ENCODE measurements around the gene KCND2. TPM values are rescaled to one million over a fixed set of nuclear protein-coding genes. Genes with fewer than 3 reads are reported as not detected.

KCND2 gene
- total and polyA plus RNA-seq, 2 of the 8 experiments (the other 6 are each of a cell fraction or from before 2014, with no cell fraction given), result 4.6 to 7.7 TPM

GRCh38 chr7:120412139-120413050, 139.4 kb downstream of the KCND2 start:
- Histone ChIP-seq H3K4me3 (ENCODE audit: extremely low read depth in 1 of 4, insufficient read depth in 2 of 4, low read depth in 3 of 4, low read length in 4 of 4) (no peak overlapping the region), H2AFZ (ENCODE audit: low read length) (no peak overlapping the region), H3K9me3 (ENCODE audit: insufficient read depth in 2 of 2, low read depth in 1 of 2, low read length in 1 of 2) (no peaks in the 10 kb centered on the region), H4K91ac (replicated peaks; ENCODE audit: insufficient read length, low read length) (no peak overlapping the region), H2BK15ac (ENCODE audit: low read length) (no peak overlapping the region), H3K23ac (ENCODE audit: insufficient read length) (no peak overlapping the region), H2AK5ac (ENCODE audit: low read depth, low read length) (no peak overlapping the region), H3K4me2 (ENCODE audit: insufficient read depth in 1 of 2, low read depth in 2 of 2, low read length in 2 of 2) (no peak overlapping the region), H3K18ac (ENCODE audit: extremely low read depth, low read length) (no peak overlapping the region), H3K36me3 (ENCODE audit: control insufficient read depth in 2 of 4, insufficient read depth in 4 of 4, low read length in 3 of 4) (no peaks in the 10 kb centered on the region), H3K79me2 (ENCODE audit: control insufficient read depth in 1 of 2, insufficient read depth in 2 of 2, low read length in 2 of 2) (no peaks in the 10 kb centered on the region), H3K14ac (ENCODE audit: insufficient read length) (no peak overlapping the region), H3K23me2 (ENCODE audit: low read depth, low read length) (no peaks in the 10 kb centered on the region), H2BK20ac (ENCODE audit: low read length) (no peak overlapping the region), H3K79me1 (ENCODE audit: low read depth, low read length) (no peaks in the 10 kb centered on the region), H4K20me1 (replicated peaks in 1 of 2; ENCODE audit: control insufficient read depth in 1 of 2, insufficient read depth in 2 of 2, low read length in 2 of 2) (no peaks in the 10 kb centered on the region), H3K9ac (replicated peaks in 1 of 4; ENCODE audit: extremely low read depth in 1 of 4, low read depth in 3 of 4, low read length in 3 of 4) (no peak overlapping the region), H3K27me3 (replicated peaks in 1 of 4; ENCODE audit: control insufficient read depth in 3 of 4, extremely low read depth in 1 of 4, insufficient read depth in 3 of 4, low read length in 3 of 4) (no peaks in the 10 kb centered on the region), H3K27ac (ENCODE audit: low read depth, low read length) (no peak overlapping the region), H3K4ac (replicated peaks; ENCODE audit: insufficient read length, low read depth, low read length) (no peak overlapping the region), H2BK5ac (ENCODE audit: low read depth, low read length) (no peak overlapping the region), H2BK120ac (replicated peaks; ENCODE audit: low read depth, low read length) (no peak overlapping the region), H4K8ac (ENCODE audit: extremely low read depth, insufficient read depth, low read length) (no peak overlapping the region), H3K56ac (replicated peaks; ENCODE audit: insufficient read length, low read depth, low read length) (no peak overlapping the region), H2BK12ac (ENCODE audit: low read depth, low read length) (no peak overlapping the region), H3K4me1 (replicated peaks in 1 of 4; ENCODE audit: control insufficient read depth in 3 of 4, insufficient read depth in 4 of 4, low read length in 3 of 4) (no peaks in the 10 kb centered on the region), H4K5ac (ENCODE audit: insufficient read length, low read depth, low read length) (no peak overlapping the region)
- POLR2A ChIA-PET (ENCODE audit: partially characterized antibody), result interaction anchor here (0.6 kb wide), 1 partner anchor 1721 kb away, joined by 3 read pairs; no protein-coding TSS in a partner anchor
- 86% methylated on average over 2 of the region's 2 CpGs; no CpG with 5 or more reads in 1 of the 2 experiments for WGBS, 2 experiments (ENCODE audit: extremely low coverage in 1 of 2, insufficient coverage in 1 of 2, insufficient read length in 1 of 2, insufficient replicate concordance in 2 of 2, low coverage in 1 of 2, low lambda C conversion rate in 2 of 2, missing lambda C conversion rate in 1 of 2)
- CTCF ChIA-PET (ENCODE audit: partially characterized antibody), result interaction anchor here (1.2 kb wide), 1 partner anchor 10 kb away, joined by 4 read pairs; no protein-coding TSS in a partner anchor
- DNase-seq (ENCODE audit: low read depth in 1 of 2, low spot score in 2 of 2) (no peak), FAIRE-seq (no peak)
- TF ChIP-seq TEAD4 (IDR thresholded peaks at IDR 0.05; ENCODE audit: low read depth, low read length), result no peak
